ENCODE results near the gene SEC23A. TPM values are rescaled to one million over a fixed set of nuclear protein-coding genes. Genes with fewer than 3 reads are reported as not detected.

Gene SEC23A
- total RNA-seq, 2 donors from 2014 or later, result 184 to 186 TPM

- no peaks in the 10 kb centered on the region for H3K4me1 ChIP-seq (ENCODE audit: control insufficient read depth in 1 of 2, low read depth in 2 of 2)
Measured at GRCh38 chr14:39040529-39040928, 62.5 kb downstream of the SEC23A start.

GRCh38 chr14:39038542-39038941 lies 64.5 kb downstream of the SEC23A start:
- no peaks in the 10 kb centered on the region for H3K9me3 ChIP-seq
- H3K36me3 ChIP-seq, result peaks cover 29% of the 10 kb centered on the region
- DNase-seq (ENCODE audit: low spot score) (no peak), ATAC-seq (ENCODE audit: insufficient number of reproducible peaks, low FRiP score, low read depth) (no peak)
- H3K4me1 ChIP-seq (ENCODE audit: control insufficient read depth in 1 of 2, low read depth in 2 of 2), result no peaks in the 10 kb centered on the region
- no peak overlapping the region for H3K27ac ChIP-seq
- H3K4me3 ChIP-seq, result no peak overlapping the region
- H3K27me3 ChIP-seq (replicated peaks; ENCODE audit: insufficient read depth), result no peaks in the 10 kb centered on the region
- no peak for TF ChIP-seq CTCF (IDR thresholded peaks at IDR 0.05)

More at GRCh38 chr14:39040529-39040928, 62.5 kb downstream of the SEC23A start:
- H3K27ac ChIP-seq, result no peak overlapping the region
- H3K9me3 ChIP-seq, result no peaks in the 10 kb centered on the region
- no peak overlapping the region for H3K4me3 ChIP-seq
- ATAC-seq (ENCODE audit: insufficient number of reproducible peaks, low FRiP score, low read depth) (no peak), DNase-seq (ENCODE audit: low spot score) (no peak)
- peaks cover 37% of the 10 kb centered on the region for H3K36me3 ChIP-seq
- no peaks in the 10 kb centered on the region for H3K27me3 ChIP-seq (replicated peaks; ENCODE audit: insufficient read depth)
- no peak for TF ChIP-seq CTCF (IDR thresholded peaks at IDR 0.05)

DNA sequence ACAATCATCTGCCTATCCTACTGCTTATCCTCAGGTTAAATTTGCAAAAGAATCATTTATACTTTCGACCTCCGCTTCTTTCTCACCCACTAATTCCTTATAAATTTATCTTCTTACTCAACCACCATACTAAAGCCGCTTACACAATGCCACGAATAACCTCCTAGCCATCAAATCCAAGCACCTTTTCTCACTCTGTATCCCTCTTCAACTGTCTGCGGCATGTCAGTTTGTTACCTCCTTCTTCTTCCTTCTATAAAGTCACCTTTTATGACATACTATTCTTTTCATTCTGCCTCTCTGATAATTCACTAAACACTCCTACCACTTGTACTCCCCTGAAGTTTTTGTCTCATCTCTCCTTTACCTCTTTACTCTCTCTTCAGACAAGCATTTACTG lies 66.3 kb downstream of the SEC23A start:
- Histone ChIP-seq H3K27me3 (replicated peaks; ENCODE audit: insufficient read depth) (no peaks in the 10 kb centered on the region), H3K4me1 (ENCODE audit: control insufficient read depth in 1 of 2, low read depth in 2 of 2) (no peaks in the 10 kb centered on the region), H3K4me3 (no peak overlapping the region), H3K9me3 (no peaks in the 10 kb centered on the region), H3K36me3 (peaks cover 31% of the 10 kb centered on the region), H3K27ac (no peak overlapping the region)
- TF ChIP-seq CTCF (IDR thresholded peaks at IDR 0.05), result no peak
- ATAC-seq (ENCODE audit: insufficient number of reproducible peaks, low FRiP score, low read depth), result no peak
- DNase-seq (ENCODE audit: low spot score), result no peak

GRCh38 chr14:39035336-39035735 lies 67.7 kb downstream of the SEC23A start:
- no peak for TF ChIP-seq CTCF (IDR thresholded peaks at IDR 0.05)
- ATAC-seq (ENCODE audit: insufficient number of reproducible peaks, low FRiP score, low read depth), result no peak
- H3K36me3 ChIP-seq, result peaks cover 31% of the 10 kb centered on the region

DNA sequence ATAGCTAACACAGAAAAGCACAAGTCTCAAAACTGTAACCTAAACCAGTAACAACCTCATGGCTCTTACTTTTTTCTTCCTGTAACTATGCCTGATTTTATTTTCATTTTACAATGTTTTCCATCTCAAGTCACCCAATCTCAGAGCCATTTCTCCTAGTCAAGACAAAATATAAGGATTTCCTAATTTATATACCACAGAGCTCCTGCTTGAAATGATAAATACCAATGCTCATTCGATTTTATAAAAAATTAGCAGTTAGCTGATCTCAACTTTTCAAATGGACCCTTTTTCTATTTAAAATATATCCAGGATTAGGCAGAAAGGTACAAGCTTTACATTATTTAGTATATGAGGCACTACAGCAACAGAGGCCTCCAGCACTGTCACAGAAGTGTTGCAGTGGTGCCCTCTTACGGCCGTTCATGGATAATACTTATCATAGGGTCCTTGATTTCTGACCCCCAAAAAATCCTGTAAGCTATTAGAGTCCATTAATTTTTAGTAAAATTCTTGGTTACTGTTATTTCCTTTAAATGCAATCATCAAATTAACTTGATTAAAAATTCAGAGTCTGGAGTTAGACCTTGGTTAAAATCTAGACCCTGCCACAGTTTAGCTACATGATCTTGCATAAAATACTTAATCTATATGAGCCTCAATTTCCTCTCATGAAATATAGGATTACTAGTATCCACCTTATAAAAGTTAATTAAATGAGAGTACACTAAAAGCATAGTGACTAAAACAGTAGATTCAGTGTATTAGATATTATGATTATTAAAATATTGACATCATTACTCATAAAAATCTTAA lies 68.3 kb downstream of the SEC23A start:
- Histone ChIP-seq H3K27ac (no peak overlapping the region), H3K9me3 (no peaks in the 10 kb centered on the region), H3K27me3 (replicated peaks; ENCODE audit: insufficient read depth) (no peaks in the 10 kb centered on the region), H3K4me1 (ENCODE audit: control insufficient read depth in 1 of 2, low read depth in 2 of 2) (no peaks in the 10 kb centered on the region), H3K36me3 (peaks cover 34% of the 10 kb centered on the region), H3K4me3 (no peak overlapping the region)
- DNase-seq (ENCODE audit: low spot score) (no peak), ATAC-seq (ENCODE audit: insufficient number of reproducible peaks, low FRiP score, low read depth) (no peak)
- no peak for TF ChIP-seq CTCF (IDR thresholded peaks at IDR 0.05)

More at GRCh38 chr14:39035336-39035735, 67.7 kb downstream of the SEC23A start:
- H3K27ac ChIP-seq, result no peak overlapping the region
- no peaks in the 10 kb centered on the region for H3K4me1 ChIP-seq (ENCODE audit: control insufficient read depth in 1 of 2, low read depth in 2 of 2)
- no peak overlapping the region for H3K4me3 ChIP-seq
- H3K9me3 ChIP-seq, result no peaks in the 10 kb centered on the region
- no peaks in the 10 kb centered on the region for H3K27me3 ChIP-seq (replicated peaks; ENCODE audit: insufficient read depth)
- DNase-seq (ENCODE audit: low spot score), result no peak
